H7 (cell line): ENCODE measurements around the gene SMAD1. TPM values are rescaled to one million over a fixed set of nuclear protein-coding genes. Genes with fewer than 3 reads are reported as not detected.

Experiments
- DNase-seq: peaks from one replicate; pipeline ENCODE4 v3.0.0; 2012
- H3K27me3 ChIP-seq: 2 replicates; pipeline ENCODE4 v1.6.0; 2011; ENCODE audit warnings: mild to moderate bottlenecking, low read length; ENCODE audit not compliant: control insufficient read depth, insufficient read depth
- H3K36me3 ChIP-seq: replicated peaks from 2 replicates; pipeline ENCODE4 v1.5.1; 2011; ENCODE audit warnings: low read length; ENCODE audit not compliant: control insufficient read depth, insufficient read depth
- H3K4me3 ChIP-seq: 2 replicates; pipeline ENCODE4 v1.5.1; 2011; ENCODE audit warnings: low read depth, mild to moderate bottlenecking, control low read depth, low read length, moderate library complexity; ENCODE audit not compliant: insufficient read depth
- total RNA-seq: library from RNA; depleted of rRNA; stranded (reverse); fragments of >200 nt; shearing (Covaris generic); gene quantifications from 2 replicates; pipeline ENCODE4 v1.2.3, GENCODE V29; 2014; rRNA removed

Gene SMAD1
- total RNA-seq = 21.2 and 26.2 TPM in 2 replicates

DNA sequence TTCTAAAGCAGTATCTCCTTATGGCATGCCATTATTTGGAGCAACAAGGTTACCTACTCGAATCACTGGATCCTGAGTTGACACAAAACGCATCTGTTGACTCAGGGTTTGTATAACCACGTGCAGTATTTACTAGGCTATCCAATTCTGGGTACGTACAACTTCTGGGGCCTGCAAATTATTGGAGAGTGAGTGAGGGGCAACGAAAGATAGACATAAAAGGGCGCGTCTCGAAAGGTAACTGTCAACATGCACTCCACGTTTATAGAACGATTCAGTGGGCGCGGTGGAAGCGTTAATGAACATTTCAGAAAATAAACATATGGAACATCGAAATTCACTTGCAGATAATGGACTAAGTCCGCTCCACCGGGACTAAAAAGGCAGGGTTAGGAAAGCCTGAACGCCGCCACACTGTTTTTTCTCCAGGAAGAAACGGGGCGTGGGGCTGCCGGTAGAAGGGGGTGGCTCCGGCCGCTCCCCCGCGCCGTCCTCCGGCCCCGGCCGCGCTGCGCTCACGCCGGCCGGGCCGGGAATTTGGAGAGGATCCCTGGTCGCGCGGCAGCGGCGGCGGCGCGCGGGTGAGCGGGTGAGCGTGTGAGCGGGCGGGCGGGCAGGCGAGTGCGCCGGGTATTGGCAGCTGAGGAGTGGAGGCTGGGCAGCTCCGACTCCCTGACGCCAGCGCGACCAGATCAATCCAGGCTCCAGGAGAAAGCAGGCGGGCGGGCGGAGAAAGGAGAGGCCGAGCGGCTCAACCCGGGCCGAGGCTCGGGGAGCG is at the start of gene SMAD1:
SMAD1 (plus strand) TSS at position 690 of the 778 bp plus-strand sequence. CDS start 32,761 bp downstream, outside the sequence.
- Histone ChIP-seq H3K27me3 (peaks cover 2% of the 10 kb centered on the region), H3K4me3 (peak within 1 kb of the TSS; percentile 79), H3K36me3 (no peaks in the 10 kb centered on the region)
- DNase-seq = peak; percentile 84

DNA sequence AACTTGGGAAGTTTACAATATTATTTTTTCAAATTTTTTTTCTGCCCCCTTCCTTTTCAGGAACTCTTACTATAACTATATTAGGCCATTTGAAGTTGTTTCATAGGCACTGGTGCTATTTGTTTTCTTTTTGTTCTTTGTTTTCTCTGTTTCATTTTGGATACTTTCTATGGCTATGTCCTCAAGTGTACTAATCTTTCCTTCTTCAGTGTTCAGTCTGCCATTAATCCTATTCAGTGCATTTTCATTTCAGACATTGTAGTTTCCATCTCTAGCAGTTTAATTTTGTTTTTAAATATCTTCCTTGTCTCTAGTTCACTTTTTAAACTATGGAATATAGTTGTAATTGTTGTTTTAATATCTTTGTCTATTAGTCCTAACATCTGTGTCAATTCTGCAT is 48.0 kb upstream of the SMAD1 start:
- DNase-seq = no peak
- Histone ChIP-seq H3K36me3 (no peaks in the 10 kb centered on the region), H3K27me3 (no peaks in the 10 kb centered on the region), H3K4me3 (no peak overlapping the region)

DNA sequence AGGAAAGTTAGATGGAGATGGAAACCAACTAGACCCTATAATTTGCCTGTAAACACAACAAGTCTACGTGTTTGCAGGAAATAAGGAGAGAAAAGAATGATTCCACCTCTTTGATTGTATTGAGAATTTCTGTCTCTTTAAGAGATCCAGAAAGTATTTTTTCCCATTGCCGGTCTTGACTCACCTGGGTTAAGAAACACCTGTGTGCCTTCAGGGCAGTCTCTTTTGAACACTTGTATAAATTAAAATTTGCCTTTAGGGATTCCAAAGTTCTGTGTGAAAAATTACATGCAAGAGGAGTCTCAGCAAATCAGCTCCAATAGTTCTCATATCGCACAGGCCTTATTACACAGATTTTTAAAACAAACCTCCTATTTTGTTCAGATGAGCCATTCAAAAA is 46.0 kb upstream of the SMAD1 start:
- no peak for DNase-seq
- Histone ChIP-seq H3K4me3 (no peak overlapping the region), H3K36me3 (no peaks in the 10 kb centered on the region), H3K27me3 (no peaks in the 10 kb centered on the region)

DNA sequence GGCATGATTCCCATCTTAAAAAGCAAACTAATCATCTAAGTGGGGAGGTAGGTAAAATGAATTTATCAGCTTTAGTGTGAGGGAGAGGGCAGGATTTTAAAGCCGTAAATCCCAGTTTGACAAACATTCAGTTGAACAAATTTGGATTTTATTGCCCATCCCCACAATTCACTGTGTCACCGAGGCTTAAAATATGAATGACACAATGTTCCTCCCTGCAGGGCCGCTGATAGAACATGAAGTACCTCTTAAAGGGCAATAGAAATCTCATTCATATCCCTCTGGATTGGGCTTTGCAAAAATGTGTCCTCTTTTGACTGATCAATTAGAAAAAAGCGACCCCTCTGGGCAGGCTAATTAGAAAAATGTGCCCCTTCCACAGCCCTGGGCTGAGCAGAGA is 45.5 kb upstream of the SMAD1 start:
- no peaks in the 10 kb centered on the region for H3K27me3 ChIP-seq
- DNase-seq = no peak

DNA sequence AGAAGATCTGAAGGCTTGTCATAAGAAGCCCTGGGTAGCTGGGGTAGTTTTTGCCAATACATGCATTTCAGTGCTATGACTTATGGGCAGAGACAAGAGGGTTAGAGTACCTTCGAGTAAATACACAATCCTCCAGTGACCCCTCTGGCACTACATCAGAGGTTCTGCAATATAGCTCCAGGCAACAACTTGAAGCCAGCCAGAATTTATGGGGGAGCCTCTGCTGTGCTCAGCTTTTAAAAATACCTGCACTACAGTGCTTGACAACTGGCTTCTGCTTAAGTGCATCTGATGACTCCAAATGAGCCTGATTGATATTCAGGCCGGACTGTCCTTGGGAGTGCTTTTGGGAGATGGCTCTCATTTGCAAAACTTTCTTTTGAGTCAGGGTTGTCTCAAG is 44.9 kb upstream of the SMAD1 start:
- H3K4me3 ChIP-seq = no peak overlapping the region
- DNase-seq = no peak
- H3K36me3 ChIP-seq = no peaks in the 10 kb centered on the region
- no peaks in the 10 kb centered on the region for H3K27me3 ChIP-seq

More for the DNA sequence above, 45.5 kb upstream of the SMAD1 start:
- Histone ChIP-seq H3K36me3 (no peaks in the 10 kb centered on the region), H3K4me3 (no peak overlapping the region)

DNA sequence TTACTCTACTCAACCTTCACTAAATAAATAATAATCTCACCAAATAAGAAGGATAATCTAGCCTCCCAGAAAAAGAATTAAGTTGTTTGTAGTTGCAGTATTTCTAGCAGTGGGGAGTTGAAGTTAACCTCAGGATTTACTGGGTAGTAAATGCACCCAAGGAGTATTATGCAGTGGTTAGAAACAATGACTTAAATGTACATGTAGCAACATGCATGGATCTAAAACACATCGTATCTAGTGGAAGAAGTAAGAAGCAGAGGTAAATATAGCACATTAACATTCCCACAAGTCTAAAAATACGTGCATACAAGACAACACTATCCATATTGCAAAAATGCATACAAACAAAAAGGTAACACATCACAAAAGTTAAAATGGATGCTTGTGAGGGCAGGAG is 44.2 kb upstream of the SMAD1 start:
- Histone ChIP-seq H3K27me3 (no peaks in the 10 kb centered on the region), H3K4me3 (no peak overlapping the region), H3K36me3 (no peaks in the 10 kb centered on the region)
- DNase-seq = no peak

DNA sequence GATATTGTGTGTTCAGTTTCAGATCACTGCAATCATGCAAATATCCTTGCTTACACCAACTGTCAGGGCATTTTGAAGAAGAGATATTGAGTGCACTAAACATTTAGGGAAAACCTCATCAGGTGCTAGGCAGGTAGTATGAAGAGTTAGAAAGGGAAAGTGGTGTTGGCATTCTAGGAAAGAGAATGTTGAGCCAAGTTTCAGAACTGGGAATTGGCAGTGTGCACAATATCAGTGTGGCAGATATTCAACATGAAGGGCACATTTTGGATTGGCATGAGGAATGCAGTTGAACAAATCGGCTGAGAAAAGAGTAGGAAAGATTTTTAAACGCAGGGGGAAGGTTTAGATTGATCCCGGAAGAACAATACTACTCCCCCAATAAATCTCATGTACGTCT is 43.4 kb upstream of the SMAD1 start:
- no peaks in the 10 kb centered on the region for H3K36me3 ChIP-seq
- no peaks in the 10 kb centered on the region for H3K27me3 ChIP-seq
- no peak overlapping the region for H3K4me3 ChIP-seq
- DNase-seq = no peak

DNA sequence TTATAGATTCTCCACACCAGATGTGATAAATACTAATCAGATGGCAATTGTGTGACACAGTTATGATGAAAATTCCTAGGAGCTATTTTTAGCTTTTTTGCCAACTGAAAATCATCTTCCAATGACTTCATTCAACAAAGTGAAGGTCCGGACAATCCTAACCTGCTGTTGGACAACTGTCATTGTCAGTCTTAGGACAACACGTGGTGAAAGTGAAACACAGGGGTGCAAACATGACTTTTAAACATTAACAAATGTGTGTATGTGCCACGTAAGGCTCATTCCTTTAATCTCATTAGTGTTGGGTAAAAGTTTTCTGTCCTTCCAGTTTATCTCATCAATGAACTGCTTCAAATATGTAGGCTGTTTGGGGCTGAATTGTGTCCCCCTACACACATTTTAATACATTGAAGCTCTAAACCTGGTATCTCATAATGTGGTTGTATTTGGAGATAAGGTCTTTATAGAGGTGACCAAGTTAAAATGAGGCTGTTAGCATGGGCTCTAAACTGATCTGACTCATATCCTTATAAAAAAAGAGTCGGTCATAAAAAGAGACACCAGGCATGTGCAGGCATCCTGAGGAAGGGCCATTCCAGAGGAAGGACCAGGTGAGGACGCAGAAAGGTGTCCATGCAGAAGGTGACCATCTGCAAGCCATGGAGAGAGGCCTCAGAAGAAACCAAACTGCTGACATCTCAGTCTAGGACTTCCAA is 41.2 kb upstream of the SMAD1 start:
- H3K27me3 ChIP-seq = no peaks in the 10 kb centered on the region
- DNase-seq = no peak
- H3K36me3 ChIP-seq = no peaks in the 10 kb centered on the region
- H3K4me3 ChIP-seq = no peak overlapping the region

DNA sequence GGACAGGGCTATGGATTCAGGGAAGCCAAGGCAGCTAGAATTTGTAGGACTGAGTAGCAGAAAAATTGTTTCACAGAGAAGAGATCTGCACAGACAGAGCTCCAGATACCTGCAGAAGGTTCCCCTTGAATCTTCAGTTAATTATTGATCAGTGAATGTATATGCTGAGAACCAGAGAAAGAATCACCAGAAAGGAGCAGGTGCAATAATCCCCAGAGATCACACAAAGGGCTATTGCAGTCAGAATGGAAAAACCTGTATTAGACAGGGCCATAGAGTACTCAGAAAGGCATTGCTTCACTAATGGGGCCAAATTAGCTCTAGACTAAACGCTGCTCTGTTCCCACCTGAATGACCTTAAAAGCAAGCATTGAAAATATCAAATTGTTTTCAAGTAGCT is 35.5 kb upstream of the SMAD1 start:
- no peaks in the 10 kb centered on the region for H3K27me3 ChIP-seq
- no peaks in the 10 kb centered on the region for H3K36me3 ChIP-seq
- no peak for DNase-seq
- no peak overlapping the region for H3K4me3 ChIP-seq

DNA sequence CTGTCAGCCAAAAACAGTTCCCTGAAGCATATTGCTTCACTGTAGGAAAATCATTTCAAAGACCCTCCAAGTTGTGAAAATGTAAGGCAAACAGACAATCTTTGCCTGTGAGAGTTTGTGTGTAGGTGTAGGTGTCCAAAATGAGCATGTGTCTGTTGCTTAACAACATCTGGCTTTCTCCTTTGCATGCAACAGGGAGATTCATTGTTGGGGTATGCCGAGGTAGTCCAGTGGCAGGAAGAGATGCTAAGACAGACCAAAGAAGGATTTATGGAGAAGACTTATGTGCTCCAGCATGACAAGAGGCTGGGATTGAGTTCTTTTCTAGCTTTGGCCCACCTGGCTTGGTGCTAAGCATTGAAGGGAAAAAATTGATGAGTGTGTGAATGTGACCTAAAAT is 29.8 kb upstream of the SMAD1 start:
- Histone ChIP-seq H3K4me3 (no peak overlapping the region), H3K36me3 (no peaks in the 10 kb centered on the region), H3K27me3 (no peaks in the 10 kb centered on the region)
- DNase-seq = no peak

DNA sequence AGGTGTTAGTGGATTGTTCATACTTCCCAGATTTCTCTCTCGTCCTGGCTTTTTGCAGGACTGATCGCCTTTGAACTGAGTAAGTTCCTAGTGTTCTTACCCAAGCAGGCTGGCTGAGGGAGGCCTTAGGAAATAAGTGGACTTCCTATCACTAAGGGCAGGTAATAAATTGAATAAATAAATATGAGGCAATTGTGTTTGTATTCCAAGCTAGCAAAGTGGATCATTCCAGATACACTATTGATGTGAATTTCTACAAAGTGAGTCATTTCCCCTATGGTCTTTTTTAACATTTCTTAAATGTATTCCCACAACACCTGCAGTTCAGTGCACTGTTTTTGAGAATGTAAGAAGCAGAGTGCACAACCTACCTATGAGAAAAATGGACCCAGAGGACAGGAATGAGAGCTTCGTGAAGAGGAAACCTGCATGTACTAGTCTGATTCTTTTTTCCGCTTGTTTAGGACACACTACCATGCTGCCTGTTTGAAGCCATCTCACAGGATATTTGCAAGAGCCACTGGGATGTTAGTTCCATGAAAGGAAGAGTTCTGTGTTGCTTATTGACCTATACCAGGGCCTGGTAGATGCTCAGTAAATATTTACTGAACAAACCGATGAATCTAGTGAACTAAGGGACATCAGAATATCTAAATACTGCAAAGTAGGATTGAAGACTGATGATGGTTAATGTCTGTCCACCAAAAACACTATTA is 29.0 kb upstream of the SMAD1 start:
- no peak for DNase-seq
- Histone ChIP-seq H3K27me3 (no peaks in the 10 kb centered on the region), H3K4me3 (no peak overlapping the region), H3K36me3 (no peaks in the 10 kb centered on the region)

DNA sequence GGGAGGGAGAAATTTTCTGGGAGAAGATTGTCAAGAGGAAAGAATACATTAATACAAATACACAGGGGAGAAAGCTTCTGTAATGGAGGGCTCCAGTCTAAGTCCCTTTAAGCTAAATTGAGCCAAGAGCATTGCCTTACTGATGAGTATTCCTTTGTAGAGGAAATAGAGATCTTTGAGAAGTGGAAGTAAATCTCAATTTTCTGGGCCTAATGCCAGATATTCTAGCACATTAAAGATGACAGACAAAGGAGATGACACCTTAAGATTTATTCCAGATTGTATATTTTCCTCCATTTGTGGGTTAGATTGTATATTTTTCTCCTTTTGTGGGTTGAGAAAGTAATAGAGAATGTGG is 28.5 kb upstream of the SMAD1 start:
- no peak for DNase-seq
- no peak overlapping the region for H3K4me3 ChIP-seq
- no peaks in the 10 kb centered on the region for H3K27me3 ChIP-seq
- no peaks in the 10 kb centered on the region for H3K36me3 ChIP-seq

DNA sequence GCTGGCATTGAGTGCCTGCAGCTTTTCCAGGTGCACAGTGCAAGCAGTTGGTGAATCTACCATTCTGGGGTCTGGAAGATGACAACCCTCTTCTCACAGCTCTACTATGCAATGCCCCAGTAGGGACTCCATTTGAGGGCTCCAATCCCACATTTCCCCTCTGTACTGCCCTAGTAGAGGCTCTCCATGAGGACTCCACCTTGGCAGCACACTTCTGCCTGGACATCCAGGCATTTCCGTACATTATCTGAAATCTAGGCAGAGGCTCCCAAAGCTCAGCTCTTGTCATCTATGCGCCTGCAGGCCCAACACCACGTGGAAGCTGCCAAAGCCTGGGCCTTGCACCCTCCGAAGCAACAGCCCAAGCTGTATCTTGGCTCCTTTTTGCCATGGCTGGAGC is 8.4 kb upstream of the SMAD1 start:
- no peak overlapping the region for H3K4me3 ChIP-seq
- no peak for DNase-seq
- H3K27me3 ChIP-seq = no peaks in the 10 kb centered on the region
- H3K36me3 ChIP-seq = no peaks in the 10 kb centered on the region

DNA sequence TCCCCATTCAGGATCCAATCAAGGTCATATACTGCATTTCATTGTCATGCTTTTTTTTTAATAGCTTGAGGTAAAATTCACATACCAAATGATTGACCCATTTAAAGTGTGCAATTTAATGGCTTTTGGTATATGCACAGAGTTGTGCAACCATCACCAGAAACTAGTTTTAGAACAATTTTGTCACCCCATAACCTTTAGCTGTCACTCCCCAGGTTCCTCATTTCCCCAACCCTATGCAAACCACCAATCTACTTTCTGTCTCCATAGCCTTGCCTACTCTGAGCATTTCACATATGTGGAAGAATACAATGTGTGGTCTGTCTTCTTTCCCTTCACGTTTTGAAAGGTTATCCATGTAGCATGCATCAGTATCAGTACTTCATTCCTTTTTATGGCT is 1.4 kb upstream of the SMAD1 start:
- Histone ChIP-seq H3K27me3 (peaks cover 2% of the 10 kb centered on the region), H3K4me3 (no peak overlapping the region), H3K36me3 (no peaks in the 10 kb centered on the region)
- no peak for DNase-seq

DNA sequence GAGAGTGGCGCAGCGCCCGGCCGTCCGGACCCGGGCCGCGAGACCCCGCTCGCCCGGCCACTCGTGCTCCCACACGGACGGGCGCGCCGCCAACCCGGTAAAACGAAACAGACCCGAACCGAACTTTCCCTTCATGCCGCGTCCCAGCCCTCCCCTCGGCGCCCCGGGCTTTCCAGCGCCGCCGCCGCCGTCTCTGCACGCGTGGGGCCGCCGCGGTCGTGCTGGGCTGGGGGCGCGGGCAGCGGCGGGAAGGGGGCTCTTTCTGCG is 222 bp downstream of the SMAD1 start:
- Histone ChIP-seq H3K36me3 (no peaks in the 10 kb centered on the region), H3K4me3 (peak overlapping the region; percentile 79), H3K27me3 (peaks cover 2% of the 10 kb centered on the region)
- no peak for DNase-seq
